ENCODE results near the gene ING5.

Gene ING5

GRCh38 chr2:241777686-241778627 is 76.1 kb downstream of the ING5 start:
- Histone ChIP-seq H3K4me3 (ENCODE audit: insufficient read depth in 1 of 2, low read depth in 1 of 2, low read length in 2 of 2) (no peak overlapping the region), H2AFZ (ENCODE audit: low read depth, low read length) (no peak overlapping the region), H4K8ac (ENCODE audit: low read length) (no peak overlapping the region), H2BK120ac (ENCODE audit: low read depth, low read length) (no peak overlapping the region), H2BK15ac (ENCODE audit: low read depth, poor library complexity, severe bottlenecking) (no peak overlapping the region), H3K4me1 (ENCODE audit: control insufficient read depth, insufficient read depth, low read depth, low read length) (peaks cover 32% of the 10 kb centered on the region), H2BK12ac (ENCODE audit: low read length in 2 of 2) (no peak overlapping the region), H2AK5ac (ENCODE audit: low read length, severe bottlenecking) (no peak overlapping the region), H3K23ac (ENCODE audit: low read length in 2 of 2) (no peak overlapping the region), H3K27ac (ENCODE audit: low read length, poor library complexity, severe bottlenecking) (no peak overlapping the region), H3K4me2 (ENCODE audit: low read length, poor library complexity, severe bottlenecking) (no peak overlapping the region), H3K36me3 (ENCODE audit: control insufficient read depth in 1 of 2, insufficient read depth in 2 of 2, low read depth in 1 of 2, low read length in 2 of 2) (no peaks in the 10 kb centered on the region), H3K9ac (ENCODE audit: low read length) (no peak overlapping the region), H3K4ac (ENCODE audit: low read depth in 1 of 2, low read length in 2 of 2) (no peak overlapping the region), H3K14ac (ENCODE audit: low read length in 2 of 2) (no peak overlapping the region), H2BK5ac (ENCODE audit: low read depth, low read length, poor library complexity, severe bottlenecking) (no peak overlapping the region), H3K18ac (ENCODE audit: low read depth in 1 of 2, low read length in 2 of 2) (no peak overlapping the region), H3K79me1 (replicated peaks; ENCODE audit: low read length, poor library complexity, severe bottlenecking) (no peaks in the 10 kb centered on the region), H4K91ac (ENCODE audit: low read length) (no peak overlapping the region), H3K9me3 (ENCODE audit: control insufficient read depth, low read length) (peaks cover 9% of the 10 kb centered on the region), H3K27me3 (ENCODE audit: control insufficient read depth in 1 of 2, insufficient read depth in 1 of 2, low read length in 2 of 2) (peaks cover 0 to 45% of the 10 kb centered on the region in 2 experiments)
- 90% methylated on average over 21 of the region's 21 CpGs for WGBS
- no peak for DNase-seq
